Gastrocnemius medialis (tissue), 4 donors: ENCODE results near the gene PIGX. TPM values are rescaled to one million over a fixed set of nuclear protein-coding genes. Genes with fewer than 3 reads are reported as not detected.
"Not testable (repeated sequence)": the region's sequence is repeated elsewhere in the genome, so short reads cannot be mapped to it uniquely, and the experiment has no call there.

Source experiments
- ATAC-seq, 2 donors: fragments of 150-250 bp; one replicate each; pipeline ENCODE4 v1.9.1; 2016
- DNase-seq, 2 donors: peaks; one replicate each; pipeline ENCODE4 v3.0.0-alpha.2; 2019
- H3K27ac ChIP-seq, 4 donors: fragments of 200-600 bp; sonication (generic); 1 replicate in 1 of 4; 2 replicates in 3 of 4; pipeline ENCODE4 v1.5.1; 2016 to 2018; ENCODE audit warnings: mild to moderate bottlenecking in 2 of 4, moderate library complexity in 1 of 4
- H3K27me3 ChIP-seq, 3 donors: fragments of 200-600 bp; sonication (generic) in 2 of 3; 1 replicate in 1 of 3; 2 replicates in 2 of 3; pipeline versions ENCODE4 v1.5.1 to v1.6.0; 2016 to 2019; ENCODE audit warnings: mild to moderate bottlenecking in 1 of 3, moderate library complexity in 1 of 3
- H3K36me3 ChIP-seq, 2 donors: fragments of 200-600 bp; sonication (generic) in 1 of 2; one replicate each; pipeline ENCODE4 v1.5.1; 2017 to 2018
- H3K4me1 ChIP-seq, 2 donors: fragments of 200-600 bp; sonication (generic) in 1 of 2; one replicate each; pipeline ENCODE4 v1.5.1; 2016 to 2017; ENCODE audit warnings: mild to moderate bottlenecking in 2 of 2
- H3K4me3 ChIP-seq, 4 donors: fragments of 200-600 bp; sonication (generic) in 3 of 4; 1 replicate in 1 of 4; 2 replicates in 3 of 4; pipeline ENCODE4 v1.5.1; 2016 to 2019; ENCODE audit warnings: mild to moderate bottlenecking in 2 of 4
- H3K9me3 ChIP-seq, 3 donors: fragments of 200-600 bp; sonication (generic) in 2 of 3; 1 replicate in 1 of 3; 2 replicates in 2 of 3; pipeline ENCODE4 v1.5.1; 2016 to 2019
- POLR2A ChIP-seq, 2 donors: fragments of 450-650 bp; IDR thresholded peaks; one replicate each; pipeline ENCODE4 v1.6.1; 2017; ENCODE audit warnings: antibody characterized with exemption in 2 of 2, mild to moderate bottlenecking in 2 of 2, moderate library complexity in 2 of 2
- in situ Hi-C, 4 donors: fragments of 200-750 bp; cut with MboI; loops; one replicate each; pipeline versions ENCODE4 v1.15.0 to v1.8.0; 2017; ENCODE audit warnings: low sequenced_read_pairs in 4 of 4
- intact Hi-C: fragments of 100-400 bp; cut with DNase I; formaldehyde crosslinking; loops from one replicate; pipeline ENCODE4 v1.15.1; 2023; ENCODE audit warnings: low total_unique reads
- total RNA-seq, 4 donors: library from RNA; depleted of rRNA; stranded (reverse); fragments of >200 nt; gene quantifications; one replicate each; pipeline versions ENCODE4 v1.1.0 to v1.2.3, GENCODE V29; 2016
- TF ChIP-seq, protein P1 (sequence below), 5 experiments: fragments of 450-650 bp in 3 of 5; fragments of 200-600 bp in 2 of 5; sonication (generic) in 2 of 5; IDR thresholded peaks in 4 of 5; conservative IDR thresholded peaks in 1 of 5; 1 replicate in 4 of 5; 2 replicates in 1 of 5; pipeline ENCODE4 v1.5.1; 2016 to 2019; ENCODE audit warnings: antibody characterized with exemption in 5 of 5, mild to moderate bottlenecking in 3 of 5, moderate library complexity in 3 of 5

The PIGX gene
- total RNA-seq, 4 donors from 2014 or later = 13.2 to 35.1 (median 28.8) TPM

DNA sequence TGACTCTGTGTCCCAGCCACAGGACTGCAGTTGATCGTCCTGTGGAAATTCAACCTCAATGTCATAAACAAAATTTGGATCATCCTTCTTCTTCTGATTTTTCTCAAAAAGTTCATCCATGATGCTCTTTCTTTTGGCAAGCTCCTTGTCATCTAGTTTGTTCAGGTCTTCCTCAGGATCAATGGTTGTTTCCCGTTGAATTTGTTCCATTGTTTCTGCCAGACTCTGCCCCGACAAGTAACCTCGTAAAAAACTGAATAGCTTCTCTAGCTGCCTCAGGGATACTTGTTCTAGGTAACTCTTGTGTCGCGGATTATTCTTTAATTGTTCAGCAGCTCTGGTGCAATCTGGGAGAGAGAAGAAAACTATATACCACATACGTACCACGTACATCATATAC, 4.6 kb upstream of the PIGX start:
- DNase-seq = no peak
- Histone ChIP-seq H3K4me3 (no peak overlapping the region), H3K27ac (no peak overlapping the region), H3K36me3 (no peaks in the 10 kb centered on the region), H3K27me3 (no peaks in the 10 kb centered on the region), H3K4me1 (peaks cover 5 to 8% of the 10 kb centered on the region in 2 donors), H3K9me3 (no peaks in the 10 kb centered on the region)
- no peak for ATAC-seq
- intact Hi-C loops = no loop called here
- in situ Hi-C loops = no loop called here
- no peak for TF ChIP-seq POLR2A (IDR thresholded peaks at IDR 0.05)
- TF ChIP-seq, protein P1, sequence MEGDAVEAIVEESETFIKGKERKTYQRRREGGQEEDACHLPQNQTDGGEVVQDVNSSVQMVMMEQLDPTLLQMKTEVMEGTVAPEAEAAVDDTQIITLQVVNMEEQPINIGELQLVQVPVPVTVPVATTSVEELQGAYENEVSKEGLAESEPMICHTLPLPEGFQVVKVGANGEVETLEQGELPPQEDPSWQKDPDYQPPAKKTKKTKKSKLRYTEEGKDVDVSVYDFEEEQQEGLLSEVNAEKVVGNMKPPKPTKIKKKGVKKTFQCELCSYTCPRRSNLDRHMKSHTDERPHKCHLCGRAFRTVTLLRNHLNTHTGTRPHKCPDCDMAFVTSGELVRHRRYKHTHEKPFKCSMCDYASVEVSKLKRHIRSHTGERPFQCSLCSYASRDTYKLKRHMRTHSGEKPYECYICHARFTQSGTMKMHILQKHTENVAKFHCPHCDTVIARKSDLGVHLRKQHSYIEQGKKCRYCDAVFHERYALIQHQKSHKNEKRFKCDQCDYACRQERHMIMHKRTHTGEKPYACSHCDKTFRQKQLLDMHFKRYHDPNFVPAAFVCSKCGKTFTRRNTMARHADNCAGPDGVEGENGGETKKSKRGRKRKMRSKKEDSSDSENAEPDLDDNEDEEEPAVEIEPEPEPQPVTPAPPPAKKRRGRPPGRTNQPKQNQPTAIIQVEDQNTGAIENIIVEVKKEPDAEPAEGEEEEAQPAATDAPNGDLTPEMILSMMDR (IDR thresholded peaks at IDR 0.05 in 4 of 5, conservative IDR thresholded peaks at IDR 0.05 in 1 of 5) = no peak

DNA sequence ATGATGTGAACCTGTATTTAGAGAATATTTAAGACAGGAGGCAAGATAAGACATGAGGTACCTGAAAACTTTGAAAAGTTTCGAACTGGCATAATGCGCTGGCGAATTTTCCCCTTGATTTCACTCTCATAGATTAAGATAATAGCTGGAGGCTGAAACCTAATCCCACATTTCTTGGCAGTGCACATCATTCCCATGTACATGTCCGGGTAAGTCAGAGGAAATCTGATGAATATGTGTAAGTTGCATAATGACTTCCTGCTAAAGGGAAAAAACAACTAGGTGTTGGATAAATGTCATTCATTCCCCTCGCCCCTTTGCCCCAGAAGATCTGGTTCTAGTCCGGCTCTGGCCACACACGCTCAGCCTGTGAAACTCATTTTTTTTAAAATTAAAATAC, 3.7 kb upstream of the PIGX start:
- ATAC-seq = no peak
- Histone ChIP-seq H3K4me3 (no peak overlapping the region), H3K36me3 (no peaks in the 10 kb centered on the region), H3K4me1 (peaks cover 11 to 17% of the 10 kb centered on the region in 2 donors), H3K27me3 (no peaks in the 10 kb centered on the region), H3K27ac (no peak overlapping the region), H3K9me3 (no peaks in the 10 kb centered on the region)
- DNase-seq = no peak
- intact Hi-C loops = no loop called here
- in situ Hi-C loops = no loop called here
- no peak for TF ChIP-seq POLR2A (IDR thresholded peaks at IDR 0.05)
- TF ChIP-seq, protein P1 (IDR thresholded peaks at IDR 0.05 in 4 of 5, conservative IDR thresholded peaks at IDR 0.05 in 1 of 5) = no peak

DNA sequence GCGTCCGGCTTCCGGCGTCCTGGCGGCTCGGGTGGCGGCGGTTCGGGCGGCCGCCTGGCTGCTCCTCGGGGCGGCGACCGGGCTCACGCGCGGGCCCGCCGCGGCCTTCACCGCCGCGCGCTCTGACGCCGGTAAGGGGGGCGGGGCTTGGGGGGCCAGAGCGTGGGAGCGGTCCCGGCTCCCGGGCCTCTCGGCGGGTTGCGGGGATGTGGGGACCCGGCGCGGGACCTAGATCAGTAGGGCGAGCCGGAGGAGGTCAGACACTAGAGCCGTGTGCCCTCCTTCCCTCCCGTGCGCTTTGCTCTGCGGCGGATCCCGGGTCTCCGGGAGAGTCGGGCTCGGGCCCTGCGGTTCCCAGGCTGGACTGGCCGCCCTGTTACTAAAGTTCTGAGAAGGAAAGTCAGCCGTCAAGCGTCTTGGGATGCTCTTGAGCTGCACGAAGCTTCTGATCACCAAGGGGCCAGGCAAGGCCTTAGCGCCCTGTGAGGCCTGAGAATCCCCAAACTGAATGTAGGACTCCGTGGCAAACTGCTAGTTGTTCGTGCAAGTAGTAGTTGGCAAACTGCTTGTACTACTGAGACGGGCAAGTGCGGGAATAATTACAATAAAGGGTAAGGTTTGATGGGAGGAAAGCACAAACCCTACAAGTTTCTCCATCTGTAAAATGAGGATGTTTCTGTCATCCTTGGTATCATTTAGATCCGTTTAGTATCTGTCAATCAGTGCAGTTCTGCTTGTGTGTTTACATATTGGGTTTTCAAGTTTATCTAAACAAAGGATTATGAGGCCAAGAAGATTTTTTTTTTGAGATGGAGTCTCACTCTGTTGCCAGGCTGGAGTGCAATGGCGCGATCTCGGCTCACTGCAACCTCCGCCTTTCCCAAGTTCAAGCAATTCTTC, 587 bp downstream of the PIGX start:
- Histone ChIP-seq H3K27me3 (no peaks in the 10 kb centered on the region), H3K27ac (peak overlapping the region; percentile 84 to 93 (median 90)), H3K36me3 (no peaks in the 10 kb centered on the region), H3K4me3 (peak overlapping the region; percentile 72 to 100 (median 82)), H3K4me1 (peaks cover 14 to 20% of the 10 kb centered on the region in 2 donors), H3K9me3 (no peaks in the 10 kb centered on the region)
- ATAC-seq = peak; percentile 83 to 84
- intact Hi-C loops = loop anchor here (1.0 to 5.0 kb wide), 2 partner anchors 27 to 580 kb away; partner anchors contain the start of gene PAK2
- in situ Hi-C loops = no loop called here
- DNase-seq = peak; percentile 15 to 48
- TF ChIP-seq, protein P1 (IDR thresholded peaks at IDR 0.05 in 4 of 5, conservative IDR thresholded peaks at IDR 0.05 in 1 of 5) = peak in 1 of 5 experiments; percentile 11
- peak; percentile 6 to 37 for TF ChIP-seq POLR2A (IDR thresholded peaks at IDR 0.05)

DNA sequence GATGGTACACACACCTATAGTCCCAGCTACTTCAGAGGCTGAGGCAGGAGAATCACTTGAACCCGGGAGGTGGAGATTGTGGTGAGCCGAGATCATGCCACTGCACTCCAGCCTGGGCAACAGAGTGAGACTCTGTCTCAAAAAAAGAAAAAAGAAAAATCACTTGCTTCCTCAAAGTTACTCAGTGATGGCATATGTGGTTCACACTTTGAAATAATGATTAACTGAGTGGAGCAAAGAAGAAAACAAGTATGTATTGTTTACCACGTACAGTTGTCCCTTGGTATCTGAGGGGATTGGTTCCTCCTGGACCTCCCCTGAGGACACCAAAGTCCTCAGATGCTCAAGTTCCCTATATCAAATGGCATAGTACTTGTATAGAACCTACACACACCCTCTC, 5.0 kb downstream of the PIGX start:
- H3K27ac ChIP-seq, intact Hi-C loops, H3K36me3 ChIP-seq, H3K4me3 ChIP-seq, in situ Hi-C loops, DNase-seq, ATAC-seq, H3K9me3 ChIP-seq, H3K27me3 ChIP-seq: not testable (repeated sequence)
- peaks cover 9 to 12% of the 10 kb centered on the region in 2 donors for H3K4me1 ChIP-seq

DNA sequence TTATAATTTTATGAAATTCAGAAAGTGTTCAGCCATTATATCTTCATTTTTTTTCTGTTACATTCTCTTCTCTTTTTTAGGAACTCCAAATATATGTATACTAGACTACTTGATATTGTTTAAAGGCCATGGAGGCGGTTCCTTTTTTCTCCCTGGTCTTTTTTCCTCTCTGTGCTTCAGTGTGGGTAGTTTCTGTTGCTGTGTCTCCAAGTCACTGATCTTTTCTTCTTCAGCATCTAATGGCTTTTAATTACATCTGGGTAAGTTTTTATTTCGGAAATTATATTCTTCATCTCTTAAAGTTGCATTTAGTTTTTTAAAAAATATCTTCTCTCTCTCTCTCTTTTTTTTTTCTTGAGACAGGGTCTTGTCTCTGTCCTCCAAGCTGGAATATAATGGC, 8.9 kb downstream of the PIGX start:
- in situ Hi-C loops (no loop called here), intact Hi-C loops (no loop called here)
- no peak for ATAC-seq
- Histone ChIP-seq H3K4me1 (no peaks in the 10 kb centered on the region), H3K36me3 (peaks cover 0 to 21% of the 10 kb centered on the region in 2 donors), H3K9me3 (no peaks in the 10 kb centered on the region), H3K27me3 (no peaks in the 10 kb centered on the region), H3K27ac (no peak overlapping the region), H3K4me3 (no peak overlapping the region)
- no peak for DNase-seq
- no peak for TF ChIP-seq POLR2A (IDR thresholded peaks at IDR 0.05)
- TF ChIP-seq, protein P1 (IDR thresholded peaks at IDR 0.05 in 4 of 5, conservative IDR thresholded peaks at IDR 0.05 in 1 of 5) = no peak
